Stimulated activated CD4-positive, alpha-beta T cell treated with anti-CD3 and anti-CD28 coated beads, Interleukin-15, amount 100 ng/mL, for 1 hour (primary cell): ENCODE results near the gene AXIN1.

Source experiments
- DNase-seq, 2 donors: peaks; one replicate each; pipeline ENCODE4 v3.0.0-alpha.2; 2020; ENCODE audit warnings: low read depth in 1 of 2, low spot score in 1 of 2

Gene AXIN1

DNA sequence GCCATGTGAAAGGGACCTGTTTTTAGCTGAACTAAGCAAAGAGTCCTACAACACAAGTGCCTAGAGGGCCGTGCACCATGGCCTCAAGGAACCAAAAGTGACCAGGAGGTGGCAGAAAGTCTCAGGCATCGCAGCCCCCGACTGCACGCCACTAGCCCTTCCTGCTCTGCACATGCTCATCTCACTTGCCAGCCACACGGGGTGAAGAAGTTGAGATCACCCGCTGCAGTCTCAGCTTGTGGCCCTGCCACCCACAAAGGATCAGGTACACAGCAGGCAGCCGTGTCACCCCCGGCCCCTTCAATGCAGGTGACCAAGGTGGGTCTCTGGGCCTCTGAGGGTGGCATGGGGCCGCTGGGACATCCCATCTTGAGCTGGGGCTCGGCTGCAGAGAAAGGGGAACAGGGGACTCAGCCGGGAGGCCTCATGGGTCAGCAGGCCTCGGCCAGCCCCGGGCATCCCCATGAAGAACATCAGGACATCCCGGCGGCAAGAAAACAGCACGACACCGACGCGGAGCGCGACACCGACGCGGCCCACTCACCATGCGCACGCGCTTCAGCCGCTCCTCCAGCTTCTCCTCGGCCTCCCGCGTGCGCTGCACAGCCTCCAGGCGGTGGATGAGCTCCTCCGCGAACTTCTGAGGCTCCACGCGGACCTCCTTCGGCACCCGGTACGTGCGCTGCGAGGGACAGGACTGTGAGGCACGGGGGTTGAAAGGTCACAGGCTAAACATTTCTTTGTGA, 48.6 kb downstream of the AXIN1 start:
- no peak for DNase-seq

DNA sequence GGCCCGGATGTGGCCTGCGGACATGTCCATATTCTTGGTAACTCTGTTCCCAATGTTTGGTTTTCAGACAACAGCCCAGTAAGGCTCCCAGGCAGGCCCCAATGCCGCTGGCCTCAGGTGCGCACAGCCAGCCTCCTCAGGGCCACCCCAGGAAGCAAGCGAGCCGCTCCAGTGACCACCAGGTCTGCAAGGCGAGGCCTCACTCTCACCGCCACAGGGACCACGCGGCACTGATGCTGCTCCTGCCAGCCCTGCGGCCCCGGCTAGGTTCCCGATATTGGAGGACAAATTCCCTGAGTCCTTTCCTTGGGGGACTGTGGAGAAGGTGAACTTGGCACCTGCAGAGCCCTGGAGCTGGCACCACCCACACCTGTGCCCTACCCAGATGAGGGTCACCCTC, 50.6 kb downstream of the AXIN1 start:
- DNase-seq = no peak

DNA sequence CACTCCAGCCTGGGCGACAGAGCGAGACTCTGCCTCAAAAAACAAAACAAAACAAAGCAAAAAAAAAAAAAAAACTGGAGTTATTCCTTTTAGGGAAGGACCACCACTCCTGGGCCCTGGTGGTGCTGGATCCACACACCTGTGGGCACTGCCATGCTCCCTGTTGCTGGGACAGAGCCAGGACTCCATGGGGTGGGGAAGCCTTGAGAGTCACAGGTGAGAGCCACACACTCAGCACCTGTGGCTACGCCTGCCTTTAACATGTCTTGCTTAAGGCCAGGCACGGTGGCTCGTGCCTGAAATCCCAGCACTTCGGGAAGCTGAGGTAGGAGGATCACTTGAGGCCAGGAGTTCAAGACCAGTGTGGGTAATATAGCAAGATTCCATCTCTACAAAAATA, 51.3 kb downstream of the AXIN1 start:
- no peak for DNase-seq

- no peak for DNase-seq
These were observed 54.7 kb downstream of the AXIN1 start for GRCh38 chr16:297832-298231.

- DNase-seq = no peak
These were observed 55.6 kb downstream of the AXIN1 start for GRCh38 chr16:296806-297510.

GRCh38 chr16:296276-296675, 56.2 kb downstream of the AXIN1 start:
- no peak for DNase-seq

- no peak for DNase-seq
These were observed 59.3 kb downstream of the AXIN1 start for GRCh38 chr16:293043-293775.

GRCh38 chr16:291539-291938, 61.0 kb downstream of the AXIN1 start:
- DNase-seq = no peak

DNA sequence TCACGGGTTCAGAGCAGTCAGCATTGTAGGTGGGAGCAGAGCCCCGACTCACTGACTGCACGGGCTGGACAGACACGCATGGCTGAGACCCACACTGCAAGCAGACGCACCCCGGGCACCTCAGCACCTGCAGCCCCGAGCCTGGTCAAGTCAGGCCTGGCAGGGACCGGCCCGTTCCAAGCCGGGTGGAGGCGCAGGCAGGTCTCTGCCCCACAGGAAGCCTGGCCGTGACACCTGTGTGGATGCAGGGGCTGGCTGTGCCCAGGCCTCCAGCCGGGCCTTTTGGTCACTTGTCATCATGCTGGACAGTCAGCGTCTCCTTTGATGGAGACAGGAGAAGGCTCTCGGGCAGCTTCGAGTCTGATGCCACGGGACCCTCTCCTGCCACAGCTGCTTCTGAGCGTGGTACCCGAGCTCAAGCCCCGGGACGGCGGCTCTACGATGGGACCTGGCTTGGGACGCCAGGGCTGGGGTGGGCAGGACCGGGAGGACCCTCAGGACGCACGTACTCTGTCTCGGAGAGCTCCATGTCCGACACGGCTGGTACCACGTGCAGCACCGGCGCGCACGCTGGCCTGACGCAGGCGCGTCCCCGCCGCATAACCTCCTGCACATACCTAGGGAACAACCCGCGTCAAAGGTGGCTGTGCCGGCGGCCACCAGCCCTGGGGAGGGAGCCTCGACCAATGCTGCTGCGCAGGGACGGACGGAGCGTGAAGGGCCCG, 61.7 kb downstream of the AXIN1 start:
- no peak for DNase-seq

GRCh38 chr16:290015-290680, 62.4 kb downstream of the AXIN1 start:
- no peak for DNase-seq

- no peak for DNase-seq
These were observed 63.0 kb downstream of the AXIN1 start for GRCh38 chr16:289395-289997.

DNA sequence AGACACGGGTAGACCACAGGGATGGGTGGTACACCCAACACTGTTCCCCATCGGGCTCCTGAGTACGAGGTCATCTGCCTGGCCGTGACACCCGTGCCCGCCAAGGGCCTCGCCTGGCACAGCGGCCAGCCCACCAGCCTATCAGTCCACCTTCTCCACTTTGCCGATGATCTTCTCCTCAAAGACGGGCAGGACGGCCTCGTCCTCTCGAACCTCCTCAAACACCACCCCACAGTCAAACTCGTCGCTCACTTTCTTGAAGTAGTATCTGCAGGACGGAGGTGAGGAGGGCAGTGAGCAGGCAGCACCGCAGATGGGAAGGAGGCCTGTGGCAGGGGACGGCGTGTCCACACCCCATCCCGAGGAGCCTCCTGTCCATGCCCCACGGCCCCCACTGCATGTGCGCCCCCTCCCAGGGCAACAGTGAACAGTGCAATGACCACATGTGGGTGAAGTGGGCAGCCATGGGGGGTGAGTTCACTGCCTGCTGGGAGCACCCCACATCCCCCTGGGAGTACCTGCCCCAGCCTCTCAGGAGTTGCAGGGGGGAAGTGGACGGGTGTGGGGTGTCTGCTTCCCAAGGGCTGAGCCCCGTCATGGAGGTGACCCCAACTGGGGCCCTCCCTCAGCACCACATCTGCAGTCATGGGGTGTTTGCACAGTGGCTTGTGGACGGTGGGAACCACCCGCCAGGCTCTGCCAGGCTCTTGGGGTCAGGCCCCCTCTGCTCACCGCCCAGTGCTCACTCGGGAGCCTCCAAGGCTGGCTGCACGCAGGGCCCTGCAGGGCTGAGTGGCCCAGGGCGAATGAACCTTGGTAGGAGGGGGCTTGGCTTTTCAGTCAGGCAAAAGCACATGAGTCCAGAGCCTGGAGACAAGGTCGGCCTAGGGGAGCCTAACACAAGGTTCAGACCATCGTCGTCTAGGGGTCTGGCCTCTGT, 64.3 kb downstream of the AXIN1 start:
- no peak for DNase-seq

- no peak for DNase-seq
These were observed 65.2 kb downstream of the AXIN1 start for GRCh38 chr16:287298-287811.

DNA sequence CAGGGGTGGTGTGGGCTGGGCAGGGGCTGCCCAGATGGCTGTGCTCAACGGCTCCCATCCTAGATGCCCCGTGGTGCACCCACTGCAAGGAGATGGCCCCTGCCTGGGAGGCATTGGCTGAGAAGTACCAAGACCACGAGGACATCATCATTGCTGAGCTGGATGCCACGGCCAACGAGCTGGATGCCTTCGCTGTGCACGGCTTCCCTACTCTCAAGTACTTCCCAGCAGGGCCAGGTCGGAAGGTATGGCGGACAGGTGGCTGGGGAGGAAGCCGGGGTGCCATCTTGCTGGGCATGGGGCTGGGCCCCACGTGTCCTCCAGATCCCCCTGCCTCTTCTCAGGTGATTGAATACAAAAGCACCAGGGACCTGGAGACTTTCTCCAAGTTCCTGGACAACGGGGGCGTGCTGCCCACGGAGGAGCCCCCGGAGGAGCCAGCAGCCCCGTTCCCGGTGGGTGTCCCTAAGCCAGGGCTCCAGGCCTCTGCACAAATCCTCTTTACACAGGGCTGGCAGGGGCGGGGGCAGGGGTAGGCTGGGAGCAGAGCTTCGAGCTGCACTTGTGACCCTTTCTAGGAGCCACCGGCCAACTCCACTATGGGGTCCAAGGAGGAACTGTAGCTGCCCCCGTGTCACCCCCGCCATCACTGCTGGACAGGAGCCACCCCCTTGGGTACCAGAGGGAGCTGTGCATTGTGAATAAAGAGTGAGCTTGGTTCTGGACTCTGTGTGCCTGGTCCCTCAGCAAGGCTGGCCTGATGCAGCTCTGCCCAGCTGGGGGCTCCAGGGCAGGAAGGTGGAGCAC, 65.8 kb downstream of the AXIN1 start:
- no peak for DNase-seq

- no peak for DNase-seq
These were observed 67.1 kb downstream of the AXIN1 start for GRCh38 chr16:285146-286055.

- no peak for DNase-seq
These were observed 68.1 kb downstream of the AXIN1 start for GRCh38 chr16:284204-285120.
